Fibroblast of mammary gland (primary cell): ENCODE measurements around the gene SCRT2.

ENCODE experiments used
- DNase-seq: peaks from one replicate; pipeline ENCODE4 v3.0.0-alpha.2; 2010; ENCODE audit warnings: low read depth
- H3K4me3 ChIP-seq: 2 replicates; pipeline ENCODE4 v1.5.1; 2011; ENCODE audit warnings: low read depth, mild to moderate bottlenecking, low read length, moderate library complexity; ENCODE audit not compliant: control insufficient read depth
- CTCF ChIP-seq: conservative IDR thresholded peaks from 2 replicates; pipeline ENCODE4 v1.5.1; 2011; ENCODE audit warnings: low read depth, low read length, inconsistent platforms; ENCODE audit not compliant: control insufficient read depth, insufficient read depth

The SCRT2 gene

GRCh38 chr20:701401-702129, 26.0 kb upstream of the SCRT2 start:
- TF ChIP-seq CTCF: no peak
- H3K4me3 ChIP-seq: no peak overlapping the region
- no peak for DNase-seq

- no peak overlapping the region for H3K4me3 ChIP-seq
- DNase-seq: no peak
- no peak for TF ChIP-seq CTCF
These were observed 24.3 kb upstream of the SCRT2 start for GRCh38 chr20:699811-700338.

DNA sequence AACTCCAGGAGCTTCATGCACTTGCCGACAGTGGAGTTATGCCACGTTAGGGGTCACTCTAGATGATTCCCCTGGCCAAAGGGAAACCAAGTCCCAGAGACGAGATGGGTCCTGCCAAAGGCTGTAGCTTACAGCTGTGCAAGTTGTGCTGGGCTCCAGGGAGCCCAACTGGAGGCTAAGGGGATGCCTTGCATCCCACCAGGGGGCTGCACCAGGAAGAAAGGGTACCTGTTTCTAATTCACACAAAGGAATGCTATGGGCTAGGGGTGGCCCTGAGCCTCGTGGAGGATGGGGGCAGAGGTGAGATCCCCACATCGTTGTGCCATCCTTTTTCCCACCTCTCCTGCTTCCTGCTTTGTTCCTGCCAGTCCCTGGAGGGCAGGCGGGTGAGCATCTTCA, 23.7 kb upstream of the SCRT2 start:
- no peak overlapping the region for H3K4me3 ChIP-seq
- no peak for DNase-seq
- TF ChIP-seq CTCF: no peak

- no peak for TF ChIP-seq CTCF
- H3K4me3 ChIP-seq: no peak overlapping the region
- no peak for DNase-seq
These were observed 22.7 kb upstream of the SCRT2 start for GRCh38 chr20:698276-698675.

DNA sequence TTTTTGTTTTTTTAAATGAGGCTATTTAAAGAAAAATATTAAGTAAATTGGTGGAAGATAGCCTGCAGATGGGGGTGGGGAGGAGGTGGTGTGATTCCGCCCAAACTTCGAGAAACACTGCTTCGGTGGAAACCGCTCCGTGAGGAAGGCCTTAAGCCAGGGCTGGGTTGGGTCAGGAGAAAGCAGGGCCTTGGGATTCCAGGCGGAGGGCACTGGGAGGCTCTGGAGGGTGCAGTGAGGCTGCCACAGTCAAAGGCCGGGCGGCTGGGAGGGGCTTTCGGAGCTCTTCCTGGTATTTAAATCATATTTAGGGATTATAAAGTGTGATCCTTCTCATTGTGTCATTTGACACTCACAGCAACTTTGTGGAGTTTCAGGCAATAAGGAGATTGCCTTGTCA, 22.2 kb upstream of the SCRT2 start:
- no peak for TF ChIP-seq CTCF
- no peak overlapping the region for H3K4me3 ChIP-seq
- no peak for DNase-seq

DNA sequence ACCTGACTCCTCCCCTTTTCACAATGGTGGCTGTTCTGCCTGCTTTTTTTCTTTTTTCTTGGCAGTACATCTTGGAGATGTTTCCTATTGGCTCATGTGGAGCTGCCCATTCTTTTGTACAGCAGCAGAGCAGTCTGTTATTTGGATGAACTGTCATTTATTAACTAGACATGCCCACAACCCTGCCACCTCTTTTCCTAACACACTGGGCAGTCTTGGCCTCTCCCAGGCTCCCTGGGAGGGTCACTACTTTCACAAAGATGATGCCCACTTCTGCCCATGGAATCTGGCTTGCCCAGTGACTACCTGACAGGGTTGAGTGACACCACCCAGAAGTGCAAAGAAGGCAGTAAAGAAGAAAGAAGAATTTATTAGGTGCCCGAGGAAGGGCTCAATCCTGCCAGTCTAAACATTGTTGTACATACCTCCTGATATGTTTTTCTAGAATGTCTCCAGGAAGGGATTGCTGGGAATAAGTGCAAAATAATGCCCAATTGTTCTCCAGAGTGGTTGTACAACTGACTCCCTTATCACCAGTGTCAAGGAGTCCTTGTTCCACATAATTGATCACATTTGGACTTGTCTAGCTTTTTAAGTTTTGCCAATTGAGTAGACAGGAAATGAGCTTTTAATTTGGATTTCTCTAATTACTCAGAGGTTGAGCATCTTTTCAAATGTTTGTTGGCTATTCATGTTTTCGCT, 19.7 kb upstream of the SCRT2 start:
- no peak overlapping the region for H3K4me3 ChIP-seq
- no peak for TF ChIP-seq CTCF
- DNase-seq: no peak
